ENCODE data around the gene NPEPL1.

NPEPL1 gene

GRCh38 chr20:58682656-58683531, 9.7 kb upstream of the NPEPL1 start:
- no peaks in the 10 kb centered on the region for H3K4me1 Mint-ChIP-seq (ENCODE audit: low read depth)
- H3K27me3 Mint-ChIP-seq (ENCODE audit: low read depth): no peaks in the 10 kb centered on the region
- no peak for DNase-seq (ENCODE audit: low spot score)
- H3K27ac Mint-ChIP-seq: no peak overlapping the region
- no peak overlapping the region for H3K4me3 Mint-ChIP-seq
- peaks cover 29% of the 10 kb centered on the region for H3K36me3 Mint-ChIP-seq (ENCODE audit: low read depth)
- H3K9me3 Mint-ChIP-seq: no peaks in the 10 kb centered on the region

- Mint-ChIP-seq H3K9me3 (no peaks in the 10 kb centered on the region), H3K4me1 (ENCODE audit: low read depth) (no peaks in the 10 kb centered on the region), H3K4me3 (no peak overlapping the region), H3K27me3 (ENCODE audit: low read depth) (no peaks in the 10 kb centered on the region), H3K27ac (no peak overlapping the region), H3K36me3 (ENCODE audit: low read depth) (peaks cover 27% of the 10 kb centered on the region)
- no peak for DNase-seq (ENCODE audit: low spot score)
Measured at GRCh38 chr20:58684291-58684690, 8.3 kb upstream of the NPEPL1 start.

- Mint-ChIP-seq H3K27ac (no peak overlapping the region), H3K36me3 (ENCODE audit: low read depth) (peaks cover 20% of the 10 kb centered on the region), H3K27me3 (ENCODE audit: low read depth) (no peaks in the 10 kb centered on the region), H3K9me3 (no peaks in the 10 kb centered on the region), H3K4me1 (ENCODE audit: low read depth) (no peaks in the 10 kb centered on the region), H3K4me3 (no peak overlapping the region)
- DNase-seq (ENCODE audit: low spot score): no peak
Measured at GRCh38 chr20:58685988-58686387, 6.6 kb upstream of the NPEPL1 start.

- no peak for DNase-seq (ENCODE audit: low spot score)
- peaks cover 17% of the 10 kb centered on the region for H3K36me3 Mint-ChIP-seq (ENCODE audit: low read depth)
- no peak overlapping the region for H3K27ac Mint-ChIP-seq
- H3K4me1 Mint-ChIP-seq (ENCODE audit: low read depth): no peaks in the 10 kb centered on the region
- no peaks in the 10 kb centered on the region for H3K27me3 Mint-ChIP-seq (ENCODE audit: low read depth)
- H3K9me3 Mint-ChIP-seq: no peaks in the 10 kb centered on the region
- no peak overlapping the region for H3K4me3 Mint-ChIP-seq
Measured at GRCh38 chr20:58688414-58688813, 4.2 kb upstream of the NPEPL1 start.

GRCh38 chr20:58688840-58689239, 3.8 kb upstream of the NPEPL1 start:
- DNase-seq (ENCODE audit: low spot score): no peak
- peaks cover 2% of the 10 kb centered on the region for H3K4me1 Mint-ChIP-seq (ENCODE audit: low read depth)
- H3K27ac Mint-ChIP-seq: no peak overlapping the region
- H3K4me3 Mint-ChIP-seq: no peak overlapping the region
- peaks cover 17% of the 10 kb centered on the region for H3K36me3 Mint-ChIP-seq (ENCODE audit: low read depth)
- no peaks in the 10 kb centered on the region for H3K9me3 Mint-ChIP-seq
- H3K27me3 Mint-ChIP-seq (ENCODE audit: low read depth): no peaks in the 10 kb centered on the region

GRCh38 chr20:58690396-58691135, 2.0 kb upstream of the NPEPL1 start:
- no peak for DNase-seq (ENCODE audit: low spot score)
- H3K4me1 Mint-ChIP-seq (ENCODE audit: low read depth): peaks cover 6% of the 10 kb centered on the region
- no peaks in the 10 kb centered on the region for H3K27me3 Mint-ChIP-seq (ENCODE audit: low read depth)
- peak overlapping the region; percentile 4 for H3K27ac Mint-ChIP-seq
- peak overlapping the region; percentile 1 for H3K4me3 Mint-ChIP-seq
- no peaks in the 10 kb centered on the region for H3K9me3 Mint-ChIP-seq
- H3K36me3 Mint-ChIP-seq (ENCODE audit: low read depth): peaks cover 5% of the 10 kb centered on the region

- peak overlapping the region; percentile 21 for H3K4me3 Mint-ChIP-seq
- no peaks in the 10 kb centered on the region for H3K27me3 Mint-ChIP-seq (ENCODE audit: low read depth)
- peaks cover 6% of the 10 kb centered on the region for H3K4me1 Mint-ChIP-seq (ENCODE audit: low read depth)
- H3K36me3 Mint-ChIP-seq (ENCODE audit: low read depth): peaks cover 7% of the 10 kb centered on the region
- DNase-seq (ENCODE audit: low spot score): no peak
- H3K27ac Mint-ChIP-seq: peak overlapping the region; percentile 55
- no peaks in the 10 kb centered on the region for H3K9me3 Mint-ChIP-seq
Measured at GRCh38 chr20:58691773-58692578, 624 bp upstream of the NPEPL1 start.

GRCh38 chr20:58693226-58694006, 816 bp downstream of the NPEPL1 start:
- DNase-seq (ENCODE audit: low spot score): no peak
- no peaks in the 10 kb centered on the region for H3K9me3 Mint-ChIP-seq
- H3K4me1 Mint-ChIP-seq (ENCODE audit: low read depth): peaks cover 6% of the 10 kb centered on the region
- peak overlapping the region; percentile 80 for H3K27ac Mint-ChIP-seq
- H3K27me3 Mint-ChIP-seq (ENCODE audit: low read depth): no peaks in the 10 kb centered on the region
- H3K4me3 Mint-ChIP-seq: peak overlapping the region; percentile 79
- H3K36me3 Mint-ChIP-seq (ENCODE audit: low read depth): peaks cover 11% of the 10 kb centered on the region

GRCh38 chr20:58694241-58695083, 1.9 kb downstream of the NPEPL1 start:
- H3K9me3 Mint-ChIP-seq: no peaks in the 10 kb centered on the region
- no peak for DNase-seq (ENCODE audit: low spot score)
- no peaks in the 10 kb centered on the region for H3K27me3 Mint-ChIP-seq (ENCODE audit: low read depth)
- H3K4me1 Mint-ChIP-seq (ENCODE audit: low read depth): peaks cover 6% of the 10 kb centered on the region
- peaks cover 9% of the 10 kb centered on the region for H3K36me3 Mint-ChIP-seq (ENCODE audit: low read depth)
- peak overlapping the region; percentile 22 for H3K27ac Mint-ChIP-seq
- H3K4me3 Mint-ChIP-seq: peak overlapping the region; percentile 79

- DNase-seq (ENCODE audit: low spot score): no peak
- peaks cover 6% of the 10 kb centered on the region for H3K4me1 Mint-ChIP-seq (ENCODE audit: low read depth)
- H3K4me3 Mint-ChIP-seq: no peak overlapping the region
- no peaks in the 10 kb centered on the region for H3K27me3 Mint-ChIP-seq (ENCODE audit: low read depth)
- no peak overlapping the region for H3K27ac Mint-ChIP-seq
- H3K9me3 Mint-ChIP-seq: no peaks in the 10 kb centered on the region
- H3K36me3 Mint-ChIP-seq (ENCODE audit: low read depth): peaks cover 7% of the 10 kb centered on the region
Measured at GRCh38 chr20:58695084-58695722, 2.6 kb downstream of the NPEPL1 start.

- H3K9me3 Mint-ChIP-seq: no peaks in the 10 kb centered on the region
- peaks cover 8% of the 10 kb centered on the region for H3K36me3 Mint-ChIP-seq (ENCODE audit: low read depth)
- no peak overlapping the region for H3K27ac Mint-ChIP-seq
- peaks cover 6% of the 10 kb centered on the region for H3K4me1 Mint-ChIP-seq (ENCODE audit: low read depth)
- DNase-seq (ENCODE audit: low spot score): no peak
- no peak overlapping the region for H3K4me3 Mint-ChIP-seq
- H3K27me3 Mint-ChIP-seq (ENCODE audit: low read depth): no peaks in the 10 kb centered on the region
Measured at GRCh38 chr20:58695895-58696375, 3.3 kb downstream of the NPEPL1 start.

GRCh38 chr20:58696411-58696961, 3.9 kb downstream of the NPEPL1 start:
- Mint-ChIP-seq H3K4me1 (ENCODE audit: low read depth) (peaks cover 6% of the 10 kb centered on the region), H3K27ac (no peak overlapping the region), H3K36me3 (ENCODE audit: low read depth) (peaks cover 8% of the 10 kb centered on the region), H3K27me3 (ENCODE audit: low read depth) (no peaks in the 10 kb centered on the region), H3K4me3 (no peak overlapping the region), H3K9me3 (no peaks in the 10 kb centered on the region)
- no peak for DNase-seq (ENCODE audit: low spot score)

Measured in T-helper 2 cell treated with Interferon-gamma antibody and Interleukin-4, amounts not matched to agents 5 μg/mL and 100 μg/mL, for 36 hours (primary cell).